Hepatocyte (in vitro differentiated cells): Measurements from ENCODE around the gene RTN4IP1.

Source experiments
- EZH2 ChIP-seq: fragments of 200-600 bp; sonication (generic); IDR thresholded peaks from 2 replicates; pipeline ENCODE4 v1.6.1; 2016; ENCODE audit warnings: antibody characterized with exemption, mild to moderate bottlenecking, borderline replicate concordance
- EZH2phosphoT487 ChIP-seq: fragments of 200-600 bp; sonication (generic); IDR thresholded peaks from one replicate; pipeline ENCODE4 v1.6.1; 2018; ENCODE audit warnings: antibody characterized with exemption, mild to moderate bottlenecking, low read depth, moderate library complexity; ENCODE audit not compliant: unreplicated experiment, severe bottlenecking
- TF ChIP-seq, protein P1 (sequence below): fragments of 200-600 bp; sonication (generic); IDR thresholded peaks from 2 replicates; pipeline ENCODE4 v1.5.1; 2016; ENCODE audit warnings: antibody characterized with exemption, mild to moderate bottlenecking; ENCODE audit not compliant: poor library complexity

DNA sequence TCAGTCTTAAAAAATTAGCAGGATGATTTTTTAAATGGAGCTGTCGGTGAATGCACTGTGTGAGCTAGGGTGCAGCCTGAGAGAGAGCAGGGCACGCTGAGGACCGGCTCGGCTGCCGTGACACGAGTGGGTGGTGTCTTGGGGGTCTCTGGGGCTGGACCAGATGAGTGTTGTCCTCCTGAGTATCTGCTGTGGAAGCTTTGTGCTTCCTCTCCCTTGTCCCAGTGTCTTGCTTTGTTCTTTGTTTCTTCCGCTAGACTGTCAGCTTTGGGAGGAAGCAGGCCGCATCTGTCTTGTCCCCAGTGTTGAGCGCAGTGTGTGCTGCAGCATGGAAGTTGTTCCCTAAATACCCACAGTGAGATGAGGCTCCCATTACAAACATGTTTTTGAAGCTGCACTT is 89.4 kb downstream of the RTN4IP1 start:
- TF ChIP-seq, protein P1, sequence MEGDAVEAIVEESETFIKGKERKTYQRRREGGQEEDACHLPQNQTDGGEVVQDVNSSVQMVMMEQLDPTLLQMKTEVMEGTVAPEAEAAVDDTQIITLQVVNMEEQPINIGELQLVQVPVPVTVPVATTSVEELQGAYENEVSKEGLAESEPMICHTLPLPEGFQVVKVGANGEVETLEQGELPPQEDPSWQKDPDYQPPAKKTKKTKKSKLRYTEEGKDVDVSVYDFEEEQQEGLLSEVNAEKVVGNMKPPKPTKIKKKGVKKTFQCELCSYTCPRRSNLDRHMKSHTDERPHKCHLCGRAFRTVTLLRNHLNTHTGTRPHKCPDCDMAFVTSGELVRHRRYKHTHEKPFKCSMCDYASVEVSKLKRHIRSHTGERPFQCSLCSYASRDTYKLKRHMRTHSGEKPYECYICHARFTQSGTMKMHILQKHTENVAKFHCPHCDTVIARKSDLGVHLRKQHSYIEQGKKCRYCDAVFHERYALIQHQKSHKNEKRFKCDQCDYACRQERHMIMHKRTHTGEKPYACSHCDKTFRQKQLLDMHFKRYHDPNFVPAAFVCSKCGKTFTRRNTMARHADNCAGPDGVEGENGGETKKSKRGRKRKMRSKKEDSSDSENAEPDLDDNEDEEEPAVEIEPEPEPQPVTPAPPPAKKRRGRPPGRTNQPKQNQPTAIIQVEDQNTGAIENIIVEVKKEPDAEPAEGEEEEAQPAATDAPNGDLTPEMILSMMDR: no peak
- TF ChIP-seq EZH2phosphoT487 (no peak), EZH2 (no peak)
